H9 (cell line): ENCODE measurements around the gene CENPM. TPM values are rescaled to one million over a fixed set of nuclear protein-coding genes. Genes with fewer than 3 reads are reported as not detected.

ENCODE experiments used
- DNase-seq: peaks from one replicate; pipeline ENCODE4 v3.0.0-alpha.2; 2017
- H2AFZ ChIP-seq: one replicate; pipeline ENCODE4 v1.6.1; 2013; ENCODE audit warnings: mild to moderate bottlenecking, low read length, control low read depth, moderate library complexity
- H2AK5ac ChIP-seq: 2 replicates; pipeline ENCODE4 v1.6.1; 2013; ENCODE audit warnings: low read length, control low read depth, mixed read lengths; ENCODE audit not compliant: insufficient read length
- H2BK120ac ChIP-seq: one replicate; pipeline ENCODE4 v1.6.1; 2013; ENCODE audit warnings: low read depth, mild to moderate bottlenecking, low read length, control low read depth, inconsistent platforms; ENCODE audit not compliant: poor library complexity, severe bottlenecking
- H2BK12ac ChIP-seq: 2 replicates; pipeline ENCODE4 v1.6.1; 2013; ENCODE audit warnings: low read length, control low read depth, mixed read lengths, low read depth; ENCODE audit not compliant: insufficient read length
- H2BK15ac ChIP-seq: 2 replicates; pipeline ENCODE4 v1.6.1; 2013; ENCODE audit warnings: low read depth, low read length, control low read depth
- H2BK20ac ChIP-seq: one replicate; pipeline ENCODE4 v1.6.1; 2013; ENCODE audit warnings: low read depth, mild to moderate bottlenecking, low read length, control low read depth, inconsistent platforms; ENCODE audit not compliant: poor library complexity, severe bottlenecking
- H2BK5ac ChIP-seq: 2 replicates; pipeline ENCODE4 v1.6.1; 2013; ENCODE audit warnings: low read length, control low read depth, mixed read lengths; ENCODE audit not compliant: insufficient read length
- H3K14ac ChIP-seq: 2 replicates; pipeline ENCODE4 v1.6.1; 2013; ENCODE audit warnings: low read length, control low read depth; ENCODE audit not compliant: insufficient read depth
- H3K18ac ChIP-seq: 2 replicates; pipeline ENCODE4 v1.6.1; 2013; ENCODE audit warnings: low read depth, mild to moderate bottlenecking, mixed read lengths, low read length, control low read depth; ENCODE audit not compliant: insufficient read length
- H3K23ac ChIP-seq: 2 replicates; pipeline ENCODE4 v1.6.1; 2013; ENCODE audit warnings: low read length, control low read depth, mixed read lengths, low read depth; ENCODE audit not compliant: insufficient read length
- H3K23me2 ChIP-seq: 2 replicates; pipeline ENCODE4 v1.6.1; 2013; ENCODE audit warnings: low read depth, mild to moderate bottlenecking, mixed read lengths, low read length, control low read depth; ENCODE audit not compliant: insufficient read length, poor library complexity, severe bottlenecking
- H3K27ac ChIP-seq: 2 replicates; pipeline ENCODE4 v1.5.1; 2013; ENCODE audit warnings: low read length, control low read depth, mixed read lengths, low read depth; ENCODE audit not compliant: insufficient read length
- H3K27me3 ChIP-seq: 2 replicates; pipeline ENCODE4 v1.6.1; 2013; ENCODE audit warnings: low read length, control low read depth, inconsistent platforms; ENCODE audit not compliant: insufficient read depth
- H3K4ac ChIP-seq: 2 replicates; pipeline ENCODE4 v1.6.1; 2013; ENCODE audit warnings: low read depth, mild to moderate bottlenecking, control low read depth, inconsistent platforms, low read length, moderate library complexity
- H3K4me1 ChIP-seq: 2 replicates; pipeline ENCODE4 v1.6.1; 2013; ENCODE audit warnings: low read length, control low read depth, inconsistent platforms; ENCODE audit not compliant: insufficient read depth
- H3K4me2 ChIP-seq: 2 replicates; pipeline ENCODE4 v1.6.1; 2013; ENCODE audit warnings: low read length, control low read depth, mixed read lengths; ENCODE audit not compliant: insufficient read length, insufficient read depth
- H3K56ac ChIP-seq: 2 replicates; pipeline ENCODE4 v1.6.1; 2013; ENCODE audit warnings: low read depth, mild to moderate bottlenecking, mixed read lengths, low read length, control low read depth; ENCODE audit not compliant: insufficient read length
- H3K79me1 ChIP-seq: 2 replicates; pipeline ENCODE4 v1.6.1; 2013; ENCODE audit warnings: low read depth, mild to moderate bottlenecking, moderate library complexity, low read length, control low read depth, inconsistent platforms; ENCODE audit not compliant: insufficient read depth, poor library complexity, severe bottlenecking
- H3K79me2 ChIP-seq: 2 replicates; pipeline ENCODE4 v1.6.1; 2013; ENCODE audit warnings: low read length, control low read depth, inconsistent platforms; ENCODE audit not compliant: insufficient read depth
- H3K9ac ChIP-seq: 2 replicates; pipeline ENCODE4 v1.6.1; 2013; ENCODE audit warnings: low read length, control low read depth, mixed read lengths; ENCODE audit not compliant: insufficient read length; ENCODE audit errors: extremely low read depth
- H3K9me3 ChIP-seq: one replicate; pipeline ENCODE4 v1.6.1; 2013; ENCODE audit warnings: low read depth, low read length, inconsistent platforms; ENCODE audit not compliant: control insufficient read depth
- H3T11ph ChIP-seq: one replicate; pipeline ENCODE4 v1.6.1; 2013; ENCODE audit warnings: mild to moderate bottlenecking, low read length, control low read depth, inconsistent platforms
- H4K20me1 ChIP-seq: one replicate; pipeline ENCODE4 v1.6.1; 2013; ENCODE audit not compliant: control insufficient read depth, insufficient read length, insufficient read depth
- H4K5ac ChIP-seq: 2 replicates; pipeline ENCODE4 v1.6.1; 2013; ENCODE audit warnings: low read depth, mild to moderate bottlenecking, mixed read lengths, low read length, control low read depth; ENCODE audit not compliant: insufficient read length
- H4K8ac ChIP-seq: replicated peaks from 2 replicates; pipeline ENCODE4 v1.6.1; 2013; ENCODE audit warnings: low read length, control low read depth, mixed read lengths, low read depth; ENCODE audit not compliant: insufficient read length
- H4K91ac ChIP-seq: 2 replicates; pipeline ENCODE4 v1.6.1; 2013; ENCODE audit warnings: low read depth, mild to moderate bottlenecking, moderate library complexity, mixed read lengths, low read length, control low read depth; ENCODE audit not compliant: insufficient read length
- H3K27ac Mint-ChIP-seq, 3 experiments: 2 replicates in 2 of 3; 3 replicates in 1 of 3; pipeline ENCODE4 v1.8.0; 2020 to 2021; ENCODE audit warnings: mixed read lengths in 3 of 3, mild to moderate bottlenecking in 1 of 3, moderate library complexity in 1 of 3
- H3K27me3 Mint-ChIP-seq: 2 replicates; pipeline ENCODE4 v1.8.0; 2021; ENCODE audit warnings: low read depth, mild to moderate bottlenecking, moderate library complexity, mixed read lengths
- H3K36me3 Mint-ChIP-seq, 3 experiments: 2 replicates in 2 of 3; 3 replicates in 1 of 3; pipeline ENCODE4 v1.8.0; 2020 to 2021; ENCODE audit warnings: low read depth in 3 of 3, mixed read lengths in 3 of 3; ENCODE audit not compliant: insufficient read depth in 1 of 3
- H3K4me1 Mint-ChIP-seq, 2 experiments: 2 replicates each; pipeline ENCODE4 v1.8.0; 2020; ENCODE audit warnings: mixed read lengths in 2 of 2
- H3K4me3 Mint-ChIP-seq, 2 experiments: 2 replicates in 1 of 2; 3 replicates in 1 of 2; pipeline ENCODE4 v1.8.0; 2020 to 2021; ENCODE audit warnings: mild to moderate bottlenecking in 2 of 2, mixed read lengths in 2 of 2, moderate library complexity in 1 of 2
- H3K9me3 Mint-ChIP-seq, 2 experiments: 2 replicates in 1 of 2; 3 replicates in 1 of 2; pipeline ENCODE4 v1.8.0; 2020; ENCODE audit warnings: mild to moderate bottlenecking in 2 of 2, mixed read lengths in 2 of 2, moderate library complexity in 1 of 2
- WGBS: extraction: QIAGEN DNeasy Blood & Tissue Kit; methylation state at CpG from one replicate; pipeline ENCODE4 v1.1.7; 2013; ENCODE audit warnings: missing lambda C conversion rate, low lambda C conversion rate, mixed read lengths; ENCODE audit not compliant: insufficient read length; ENCODE audit errors: extremely low coverage; 5-methylcytosine and 5-hydroxymethylcytosine counted together
- total RNA-seq: library from RNA; stranded (reverse); gene quantifications from 2 replicates; pipeline ENCODE4 v1.2.1, GENCODE V29; 2021
- TF ChIP-seq, protein P1 (sequence below): fragments of 200-600 bp; sonication (generic); conservative IDR thresholded peaks from 3 replicates; pipeline ENCODE4 v1.8.0; 2021; ENCODE audit warnings: antibody characterized with exemption, mild to moderate bottlenecking

Gene CENPM
- total RNA-seq, 1 experiment from 2014 or later = 36.5 TPM

DNA sequence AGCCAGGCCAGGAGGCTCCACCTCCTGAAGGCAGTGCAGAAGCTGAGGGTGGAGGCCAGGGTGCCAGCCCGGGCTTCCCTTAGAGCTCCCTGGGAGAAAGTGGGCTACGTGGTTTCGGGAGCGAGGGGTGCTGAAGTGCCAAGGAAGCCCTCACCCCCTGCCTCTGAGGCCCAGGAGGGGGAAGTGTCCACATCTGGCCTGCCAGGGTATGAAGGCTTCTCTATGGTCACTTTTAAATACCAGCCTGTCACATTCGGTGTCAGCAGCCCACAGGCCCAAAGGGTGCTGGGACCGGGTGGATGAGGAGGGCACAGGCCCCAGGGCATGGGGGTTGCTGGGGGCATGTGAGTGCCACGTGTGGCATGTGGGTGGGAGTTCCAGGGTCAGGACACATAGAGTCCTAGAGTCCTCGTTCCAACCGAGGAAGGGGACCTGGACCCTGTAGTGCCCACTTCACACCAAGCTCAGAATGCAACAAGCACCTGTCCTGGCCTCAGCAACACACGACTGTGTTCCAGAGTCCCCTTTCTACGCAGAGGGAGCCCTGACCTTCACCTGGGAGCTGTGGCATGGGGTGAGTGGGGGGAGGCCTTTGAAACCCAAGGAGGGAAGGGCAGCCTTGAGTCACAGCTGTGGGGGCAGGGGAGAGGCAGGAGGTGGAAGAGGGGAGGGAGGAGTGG, 33.8 kb downstream of the CENPM start:
- no peak overlapping the region for H4K8ac ChIP-seq
- no peak overlapping the region for H3K56ac ChIP-seq
- H4K20me1 ChIP-seq = peaks cover 2% of the 10 kb centered on the region
- H2BK15ac ChIP-seq = no peak overlapping the region
- Mint-ChIP-seq H3K4me1 (peaks cover 12 to 30% of the 10 kb centered on the region in 2 experiments), H3K36me3 (peaks cover 0 to 1% (median 0%) of the 10 kb centered on the region in 3 experiments; a peak in 2 of 7 replicates), H3K27ac (no peak overlapping the region), H3K4me3 (peak overlapping the region; percentile 39 to 73), H3K9me3 (no peaks in the 10 kb centered on the region; a peak in 2 of 5 replicates), H3K27me3 (peaks cover 85% of the 10 kb centered on the region)
- no peak overlapping the region for H2BK5ac ChIP-seq
- WGBS = no CpG with 5 or more reads among the region's 11 CpGs
- no peak overlapping the region for H3K23ac ChIP-seq
- H2AFZ ChIP-seq = no peak overlapping the region
- no peaks in the 10 kb centered on the region for H3K79me2 ChIP-seq
- TF ChIP-seq, protein P1, sequence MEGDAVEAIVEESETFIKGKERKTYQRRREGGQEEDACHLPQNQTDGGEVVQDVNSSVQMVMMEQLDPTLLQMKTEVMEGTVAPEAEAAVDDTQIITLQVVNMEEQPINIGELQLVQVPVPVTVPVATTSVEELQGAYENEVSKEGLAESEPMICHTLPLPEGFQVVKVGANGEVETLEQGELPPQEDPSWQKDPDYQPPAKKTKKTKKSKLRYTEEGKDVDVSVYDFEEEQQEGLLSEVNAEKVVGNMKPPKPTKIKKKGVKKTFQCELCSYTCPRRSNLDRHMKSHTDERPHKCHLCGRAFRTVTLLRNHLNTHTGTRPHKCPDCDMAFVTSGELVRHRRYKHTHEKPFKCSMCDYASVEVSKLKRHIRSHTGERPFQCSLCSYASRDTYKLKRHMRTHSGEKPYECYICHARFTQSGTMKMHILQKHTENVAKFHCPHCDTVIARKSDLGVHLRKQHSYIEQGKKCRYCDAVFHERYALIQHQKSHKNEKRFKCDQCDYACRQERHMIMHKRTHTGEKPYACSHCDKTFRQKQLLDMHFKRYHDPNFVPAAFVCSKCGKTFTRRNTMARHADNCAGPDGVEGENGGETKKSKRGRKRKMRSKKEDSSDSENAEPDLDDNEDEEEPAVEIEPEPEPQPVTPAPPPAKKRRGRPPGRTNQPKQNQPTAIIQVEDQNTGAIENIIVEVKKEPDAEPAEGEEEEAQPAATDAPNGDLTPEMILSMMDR = no peak
- no peak overlapping the region for H3K27ac ChIP-seq
- peaks cover 2% of the 10 kb centered on the region; the same call in 1 of the 2 replicates for H3K4me1 ChIP-seq
- no peak overlapping the region for H3T11ph ChIP-seq
- no peaks in the 10 kb centered on the region for H3K79me1 ChIP-seq
- peaks cover 61% of the 10 kb centered on the region for H3K27me3 ChIP-seq
- no peaks in the 10 kb centered on the region for H3K9me3 ChIP-seq
- no peak overlapping the region for H2AK5ac ChIP-seq
- no peak for DNase-seq
- H4K5ac ChIP-seq = no peak overlapping the region
- no peak overlapping the region for H3K4me2 ChIP-seq
- no peak overlapping the region for H3K18ac ChIP-seq
- H2BK20ac ChIP-seq = no peak overlapping the region
- no peak overlapping the region for H3K4ac ChIP-seq
- no peak overlapping the region for H3K9ac ChIP-seq
- peaks cover 6% of the 10 kb centered on the region for H3K23me2 ChIP-seq
- no peak overlapping the region for H4K91ac ChIP-seq
- H3K14ac ChIP-seq = no peak overlapping the region
- no peak overlapping the region for H2BK12ac ChIP-seq
- H2BK120ac ChIP-seq = no peak overlapping the region
